Loucy (cell line): ENCODE measurements around the gene ZNF664.

ENCODE experiments used
- H2AFZ ChIP-seq: fragments of 200-600 bp; sonication (generic); 2 replicates; pipeline ENCODE4 v1.6.0; 2016; ENCODE audit warnings: antibody characterized with exemption, mild to moderate bottlenecking, low read length, moderate library complexity
- H3F3A ChIP-seq: fragments of 200-600 bp; 2 replicates; pipeline ENCODE4 v1.6.0; 2016; ENCODE audit warnings: antibody characterized with exemption, low read depth, mild to moderate bottlenecking
- H3K27me3 ChIP-seq: fragments of 200-600 bp; sonication (generic); 2 replicates; pipeline ENCODE4 v1.6.1; 2014; ENCODE audit warnings: low read length, mild to moderate bottlenecking; ENCODE audit not compliant: insufficient read depth, poor library complexity, severe bottlenecking
- H3K36me3 ChIP-seq: fragments of 200-600 bp; sonication (generic); 2 replicates; pipeline ENCODE4 v1.6.1; 2016; ENCODE audit warnings: low read length; ENCODE audit not compliant: insufficient read depth
- H3K4me1 ChIP-seq: fragments of 200-600 bp; sonication (generic); 2 replicates; pipeline ENCODE4 v1.5.1; 2014; ENCODE audit warnings: low read length, mild to moderate bottlenecking; ENCODE audit not compliant: insufficient read depth, poor library complexity, severe bottlenecking
- H3K4me2 ChIP-seq: fragments of 200-600 bp; sonication (generic); 2 replicates; pipeline ENCODE4 v1.6.0; 2014; ENCODE audit warnings: antibody characterized with exemption, low read length, low read depth, mild to moderate bottlenecking; ENCODE audit not compliant: poor library complexity, severe bottlenecking
- H3K4me3 ChIP-seq: fragments of 200-600 bp; sonication (generic); 2 replicates; pipeline ENCODE4 v1.5.1; 2014; ENCODE audit warnings: low read length, mild to moderate bottlenecking, mixed read lengths; ENCODE audit not compliant: poor library complexity, severe bottlenecking
- H3K79me2 ChIP-seq: fragments of 200-600 bp; sonication (generic); 2 replicates; pipeline ENCODE4 v1.6.1; 2014; ENCODE audit warnings: low read length; ENCODE audit not compliant: insufficient read depth
- H3K9ac ChIP-seq: fragments of 200-600 bp; sonication (generic); 2 replicates; pipeline ENCODE4 v1.6.0; 2014; ENCODE audit warnings: mild to moderate bottlenecking, low read depth, low read length, moderate library complexity; ENCODE audit not compliant: poor library complexity, severe bottlenecking
- H3K9me2 ChIP-seq: fragments of 200-600 bp; sonication (generic); replicated peaks from 2 replicates; pipeline ENCODE4 v1.6.1; 2016; ENCODE audit warnings: low read depth, low read length, mixed read lengths
- H3K9me3 ChIP-seq: fragments of 200-600 bp; sonication (generic); 2 replicates; pipeline ENCODE4 v1.6.1; 2014; ENCODE audit warnings: mild to moderate bottlenecking, antibody characterized with exemption, low read length, low read depth; ENCODE audit not compliant: insufficient read depth
- H4K20me1 ChIP-seq: fragments of 200-600 bp; sonication (generic); 2 replicates; pipeline ENCODE4 v1.6.0; 2014; ENCODE audit warnings: antibody characterized with exemption, low read length, mild to moderate bottlenecking; ENCODE audit not compliant: insufficient read depth, poor library complexity, severe bottlenecking
- CTCF ChIP-seq: fragments of 200-600 bp; sonication (generic); conservative IDR thresholded peaks from 2 replicates; pipeline ENCODE4 v1.5.1; 2014; ENCODE audit warnings: mild to moderate bottlenecking, antibody characterized with exemption, low read length
- EZH2phosphoT487 ChIP-seq: fragments of 200-600 bp; IDR thresholded peaks from 2 replicates; pipeline ENCODE4 v1.6.1; 2018; ENCODE audit warnings: antibody characterized with exemption, mild to moderate bottlenecking, moderate library complexity, borderline replicate concordance

Gene ZNF664

GRCh38 chr12:123986374-123986965 is 13.5 kb downstream of the ZNF664 start:
- Histone ChIP-seq H3K4me2 (no peak overlapping the region), H3K9ac (no peak overlapping the region), H3K4me1 (peaks cover 12% of the 10 kb centered on the region), H4K20me1 (peaks cover 20% of the 10 kb centered on the region), H3K9me2 (no peaks in the 10 kb centered on the region), H3K79me2 (peaks cover 50% of the 10 kb centered on the region), H3K4me3 (no peak overlapping the region), H2AFZ (no peak overlapping the region), H3K36me3 (peaks cover 29% of the 10 kb centered on the region; the same call in 1 of the 2 replicates), H3K27me3 (no peaks in the 10 kb centered on the region), H3F3A (no peaks in the 10 kb centered on the region), H3K9me3 (no peaks in the 10 kb centered on the region)
- TF ChIP-seq CTCF (no peak), EZH2phosphoT487 (no peak)

GRCh38 chr12:123987022-123987421 is 14.0 kb downstream of the ZNF664 start:
- Histone ChIP-seq H3K4me3 (no peak overlapping the region), H3K79me2 (peaks cover 47% of the 10 kb centered on the region), H3F3A (no peaks in the 10 kb centered on the region), H3K4me1 (peaks cover 11% of the 10 kb centered on the region), H2AFZ (no peak overlapping the region), H3K9me3 (no peaks in the 10 kb centered on the region), H3K9me2 (no peaks in the 10 kb centered on the region), H3K4me2 (no peak overlapping the region), H3K9ac (no peak overlapping the region), H3K27me3 (no peaks in the 10 kb centered on the region), H3K36me3 (peaks cover 35% of the 10 kb centered on the region; the same call in 1 of the 2 replicates), H4K20me1 (peaks cover 20% of the 10 kb centered on the region)
- TF ChIP-seq CTCF (no peak), EZH2phosphoT487 (no peak)

- no peak overlapping the region for H3K4me2 ChIP-seq
These were observed 16.2 kb downstream of the ZNF664 start for GRCh38 chr12:123989168-123989567.

More at GRCh38 chr12:123989168-123989567, 16.2 kb downstream of the ZNF664 start:
- peaks cover 13% of the 10 kb centered on the region for H4K20me1 ChIP-seq
- H3K27me3 ChIP-seq: no peaks in the 10 kb centered on the region
- peaks cover 52% of the 10 kb centered on the region for H3K79me2 ChIP-seq
- H3K4me1 ChIP-seq: peaks cover 11% of the 10 kb centered on the region
- H3K9ac ChIP-seq: no peak overlapping the region
- no peaks in the 10 kb centered on the region for H3K9me2 ChIP-seq
- no peak overlapping the region for H3K4me3 ChIP-seq
- TF ChIP-seq EZH2phosphoT487 (no peak), CTCF (no peak)
- H2AFZ ChIP-seq: no peak overlapping the region
- no peaks in the 10 kb centered on the region for H3F3A ChIP-seq
- H3K36me3 ChIP-seq: peaks cover 53% of the 10 kb centered on the region; the same call in 1 of the 2 replicates
- H3K9me3 ChIP-seq: no peaks in the 10 kb centered on the region
